Thyroid gland (tissue), 4 donors: ENCODE data around the gene TRIM8. TPM values are rescaled to one million over a fixed set of nuclear protein-coding genes. Genes with fewer than 3 reads are reported as not detected.
A peak's percentile ranks its signal among the peaks of the same experiment; 100 is the strongest.

Source experiments
- DNase-seq, 2 donors: peaks; one replicate each; pipeline ENCODE4 v3.0.0-alpha.2; 2019
- H3K27ac ChIP-seq, 3 donors: fragments of 200-600 bp; sonication (generic); 1 replicate in 2 of 3; 2 replicates in 1 of 3; pipeline ENCODE4 v1.5.1; 2016 to 2019; ENCODE audit warnings: mild to moderate bottlenecking in 1 of 3, moderate library complexity in 1 of 3
- H3K27me3 ChIP-seq: fragments of 200-600 bp; sonication (generic); one replicate; pipeline ENCODE4 v1.5.1; 2019
- H3K36me3 ChIP-seq, 2 donors: fragments of 200-600 bp; sonication (generic); one replicate each; pipeline ENCODE4 v1.5.1; 2016 to 2019
- H3K4me1 ChIP-seq, 2 donors: fragments of 200-600 bp; sonication (generic); one replicate each; pipeline ENCODE4 v1.5.1; 2017 to 2019
- H3K4me3 ChIP-seq, 3 donors: fragments of 200-600 bp; sonication (generic); replicated peaks in 1 of 3; 1 replicate in 2 of 3; 2 replicates in 1 of 3; pipeline ENCODE4 v1.5.1; 2016; ENCODE audit warnings: mild to moderate bottlenecking in 1 of 3
- H3K9me3 ChIP-seq: fragments of 200-600 bp; sonication (generic); one replicate; pipeline ENCODE4 v1.5.1; 2017
- POLR2A ChIP-seq, 2 donors: fragments of 450-650 bp; IDR thresholded peaks; one replicate each; pipeline ENCODE4 v1.6.1; 2017; ENCODE audit warnings: antibody characterized with exemption in 2 of 2, mild to moderate bottlenecking in 2 of 2, moderate library complexity in 1 of 2
- WGBS, 2 donors: methylation state at CpG; one replicate each; pipeline ENCODE4 v1.1.5; 2017; 5-methylcytosine and 5-hydroxymethylcytosine counted together
- intact Hi-C: fragments of 100-400 bp; cut with DNase I; formaldehyde crosslinking; loops from one replicate; pipeline ENCODE4 v1.15.1; 2023
- total RNA-seq, 4 donors: library from RNA; depleted of rRNA; stranded (reverse); fragments of >200 nt; gene quantifications; one replicate each; pipeline ENCODE4 v1.2.3, GENCODE V29; 2016
- TF ChIP-seq, protein P1 (sequence below), 6 experiments: fragments of 200-600 bp in 3 of 6; fragments of 450-650 bp in 3 of 6; sonication (generic) in 3 of 6; IDR thresholded peaks; one replicate each; pipeline ENCODE4 v1.5.1; 2016 to 2019; ENCODE audit warnings: antibody characterized with exemption in 6 of 6, mild to moderate bottlenecking in 2 of 6, inconsistent platforms in 1 of 6, moderate library complexity in 1 of 6

The TRIM8 gene
- total RNA-seq, 4 donors from 2014 or later, result 138 to 187 (median 162) TPM

DNA sequence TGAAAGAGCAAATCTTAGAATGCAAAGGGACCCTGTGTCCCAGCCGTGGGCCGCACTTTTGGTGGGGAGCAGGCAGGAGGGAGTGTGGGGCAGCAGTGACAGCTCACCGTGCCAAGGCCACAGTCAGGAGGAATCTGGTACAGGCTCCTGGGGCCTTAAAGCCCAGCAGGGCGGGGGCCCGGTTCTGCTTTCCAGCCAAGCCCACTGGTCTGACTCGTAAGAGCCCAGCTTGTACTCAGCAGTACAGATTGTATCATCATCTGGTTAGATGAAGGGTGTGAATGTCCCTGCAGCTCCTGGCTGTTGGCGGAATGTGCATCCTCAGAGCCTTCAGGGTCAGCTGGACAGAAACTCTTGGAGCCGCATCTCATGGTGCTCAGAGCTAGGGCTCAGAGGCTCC, 30.5 kb upstream of the TRIM8 start:
- Histone ChIP-seq H3K4me3 (no peak overlapping the region), H3K9me3 (no peaks in the 10 kb centered on the region), H3K36me3 (no peaks in the 10 kb centered on the region), H3K27ac (peak overlapping the region in 1 of 3 donors; percentile 33), H3K27me3 (no peaks in the 10 kb centered on the region), H3K4me1 (peaks cover 0 to 31% of the 10 kb centered on the region in 2 donors)
- intact Hi-C loops, result no loop called here
- DNase-seq, result no peak
- 72 to 80% methylated on average over 7 to 8 of the region's 8 CpGs for WGBS, 2 donors
- TF ChIP-seq, protein P1, sequence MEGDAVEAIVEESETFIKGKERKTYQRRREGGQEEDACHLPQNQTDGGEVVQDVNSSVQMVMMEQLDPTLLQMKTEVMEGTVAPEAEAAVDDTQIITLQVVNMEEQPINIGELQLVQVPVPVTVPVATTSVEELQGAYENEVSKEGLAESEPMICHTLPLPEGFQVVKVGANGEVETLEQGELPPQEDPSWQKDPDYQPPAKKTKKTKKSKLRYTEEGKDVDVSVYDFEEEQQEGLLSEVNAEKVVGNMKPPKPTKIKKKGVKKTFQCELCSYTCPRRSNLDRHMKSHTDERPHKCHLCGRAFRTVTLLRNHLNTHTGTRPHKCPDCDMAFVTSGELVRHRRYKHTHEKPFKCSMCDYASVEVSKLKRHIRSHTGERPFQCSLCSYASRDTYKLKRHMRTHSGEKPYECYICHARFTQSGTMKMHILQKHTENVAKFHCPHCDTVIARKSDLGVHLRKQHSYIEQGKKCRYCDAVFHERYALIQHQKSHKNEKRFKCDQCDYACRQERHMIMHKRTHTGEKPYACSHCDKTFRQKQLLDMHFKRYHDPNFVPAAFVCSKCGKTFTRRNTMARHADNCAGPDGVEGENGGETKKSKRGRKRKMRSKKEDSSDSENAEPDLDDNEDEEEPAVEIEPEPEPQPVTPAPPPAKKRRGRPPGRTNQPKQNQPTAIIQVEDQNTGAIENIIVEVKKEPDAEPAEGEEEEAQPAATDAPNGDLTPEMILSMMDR (IDR thresholded peaks at IDR 0.05), result no peak
- no peak for TF ChIP-seq POLR2A (IDR thresholded peaks at IDR 0.05)

DNA sequence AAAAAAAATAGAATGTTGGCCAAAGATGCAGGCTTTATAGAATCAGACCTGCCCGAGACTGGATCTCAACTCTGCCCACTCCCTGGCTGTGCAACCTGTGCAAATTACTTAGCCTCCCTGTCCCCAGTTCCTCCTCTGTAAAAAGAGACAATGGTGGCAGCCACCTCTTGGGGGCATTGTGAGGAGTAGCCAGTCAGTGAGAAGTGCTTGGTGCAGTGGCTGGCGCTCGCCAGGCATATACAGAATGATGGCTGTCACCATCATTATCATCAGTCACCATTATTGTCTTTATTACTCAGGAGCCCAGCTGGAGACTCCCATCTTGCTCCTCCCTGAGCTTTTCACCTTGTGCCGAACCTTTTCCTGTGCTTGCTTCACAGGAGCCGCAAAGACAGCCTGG, 29.4 kb upstream of the TRIM8 start:
- Histone ChIP-seq H3K36me3 (no peaks in the 10 kb centered on the region), H3K27me3 (no peaks in the 10 kb centered on the region), H3K27ac (no peak overlapping the region), H3K4me3 (no peak overlapping the region), H3K9me3 (no peaks in the 10 kb centered on the region), H3K4me1 (peaks cover 0 to 40% of the 10 kb centered on the region in 2 donors)
- no peak for TF ChIP-seq POLR2A (IDR thresholded peaks at IDR 0.05)
- TF ChIP-seq, protein P1 (IDR thresholded peaks at IDR 0.05), result no peak
- intact Hi-C loops, result no loop called here
- no peak for DNase-seq
- 92 to 93% methylated on average over 5 of the region's 5 CpGs for WGBS, 2 donors

DNA sequence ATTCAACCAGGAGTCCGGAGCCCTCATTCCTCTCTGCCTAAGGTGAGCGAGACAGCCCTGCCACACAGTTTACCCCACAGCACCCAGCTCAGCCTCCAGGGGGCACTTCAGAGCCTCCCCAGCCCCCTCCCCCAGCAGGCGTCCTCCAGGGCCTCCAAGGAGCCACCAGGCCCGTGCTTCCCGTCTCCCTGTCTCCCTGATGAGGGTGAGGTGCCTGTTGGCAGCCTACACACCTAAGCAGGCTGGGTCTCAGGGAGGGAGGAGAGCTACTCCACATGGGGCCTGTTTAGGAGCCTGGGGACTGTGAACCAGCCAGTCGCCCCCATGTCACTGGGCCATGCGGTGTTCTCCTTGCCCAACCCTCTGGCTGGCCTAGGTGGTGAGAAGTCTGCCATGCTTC, 28.9 kb upstream of the TRIM8 start:
- WGBS, 2 donors, result 66 to 87% methylated on average over 5 to 6 of the region's 7 CpGs
- Histone ChIP-seq H3K4me3 (no peak overlapping the region), H3K36me3 (no peaks in the 10 kb centered on the region), H3K27ac (no peak overlapping the region), H3K9me3 (no peaks in the 10 kb centered on the region), H3K4me1 (peaks cover 0 to 45% of the 10 kb centered on the region in 2 donors), H3K27me3 (no peaks in the 10 kb centered on the region)
- intact Hi-C loops, result no loop called here
- DNase-seq, result no peak
- TF ChIP-seq, protein P1 (IDR thresholded peaks at IDR 0.05), result no peak
- TF ChIP-seq POLR2A (IDR thresholded peaks at IDR 0.05), result no peak

DNA sequence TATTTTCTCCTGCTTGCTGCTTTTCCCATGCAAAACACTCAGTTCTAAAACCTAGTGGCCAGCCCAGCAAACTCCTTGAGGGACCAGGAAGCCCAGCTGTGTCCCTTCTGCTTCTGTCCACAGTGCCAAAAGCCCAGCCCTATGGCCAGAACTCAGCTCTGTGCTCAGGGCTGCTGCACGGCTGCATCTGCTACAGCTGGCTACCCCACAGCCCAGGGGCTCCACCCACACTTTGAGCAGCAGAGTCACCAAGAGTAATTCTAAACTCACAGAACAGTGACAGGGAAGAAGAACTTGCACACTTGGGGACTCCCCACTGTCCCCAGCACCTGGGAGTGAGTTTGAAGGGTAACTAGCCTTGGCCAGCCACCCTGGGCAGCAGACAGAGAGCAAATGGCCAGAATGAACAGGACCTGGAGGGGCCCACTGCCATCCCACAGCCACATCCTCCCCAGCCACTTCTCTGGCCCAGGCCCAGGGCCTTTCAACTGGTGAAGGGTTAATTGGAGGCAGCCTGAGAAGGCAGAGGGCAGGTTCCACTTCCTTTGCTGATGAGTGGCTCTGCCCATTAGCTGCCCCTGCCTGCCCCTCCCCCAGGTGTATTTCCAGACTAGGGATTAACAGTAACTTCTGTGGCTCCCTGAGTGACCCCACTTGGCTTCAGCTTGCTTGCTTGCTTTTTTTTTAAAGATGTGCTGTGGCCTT, 28.1 kb upstream of the TRIM8 start:
- no peaks in the 10 kb centered on the region for H3K27me3 ChIP-seq
- TF ChIP-seq POLR2A (IDR thresholded peaks at IDR 0.05), result no peak
- TF ChIP-seq, protein P1 (IDR thresholded peaks at IDR 0.05), result no peak
- H3K9me3 ChIP-seq, result no peaks in the 10 kb centered on the region
- intact Hi-C loops, result no loop called here
- WGBS, 2 donors, result 17% methylated on average over 1 of the region's 1 CpG; no CpG with 5 or more reads in 1 of the 2 donors
- no peaks in the 10 kb centered on the region for H3K36me3 ChIP-seq
- peak overlapping the region in 1 of 3 donors; percentile 27 for H3K27ac ChIP-seq
- no peak overlapping the region for H3K4me3 ChIP-seq
- peaks cover 0 to 54% of the 10 kb centered on the region in 2 donors for H3K4me1 ChIP-seq
- DNase-seq, result peak; percentile 58 to 62

DNA sequence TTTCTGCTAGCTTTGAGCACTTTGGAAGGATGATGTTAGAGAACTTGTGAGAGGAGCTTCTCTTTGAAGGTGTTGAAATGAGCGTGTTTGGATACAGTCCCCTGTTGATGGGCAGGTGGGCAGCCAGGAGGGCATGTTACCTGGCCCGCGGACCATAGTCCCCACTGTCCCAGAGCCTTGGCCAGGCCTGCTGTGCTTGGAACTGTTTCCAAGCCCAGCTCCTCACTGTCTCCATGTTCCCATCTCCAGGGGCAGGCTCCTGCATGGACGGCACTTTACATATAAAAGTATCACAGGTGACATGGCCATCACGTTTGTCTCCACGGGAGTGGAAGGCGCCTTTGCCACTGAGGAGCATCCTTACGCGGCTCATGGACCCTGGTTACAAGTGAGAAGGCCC, 27.2 kb upstream of the TRIM8 start:
- no peaks in the 10 kb centered on the region for H3K36me3 ChIP-seq
- no peak for DNase-seq
- no peaks in the 10 kb centered on the region for H3K27me3 ChIP-seq
- intact Hi-C loops, result no loop called here
- TF ChIP-seq POLR2A (IDR thresholded peaks at IDR 0.05), result no peak
- TF ChIP-seq, protein P1 (IDR thresholded peaks at IDR 0.05), result no peak
- no peak overlapping the region for H3K27ac ChIP-seq
- WGBS, 2 donors, result 89 to 95% methylated on average over 9 of the region's 9 CpGs
- H3K4me1 ChIP-seq, result peaks cover 0 to 62% of the 10 kb centered on the region in 2 donors
- H3K9me3 ChIP-seq, result no peaks in the 10 kb centered on the region
- H3K4me3 ChIP-seq, result no peak overlapping the region
